ENCODE data around the gene ZNF76.

Gene ZNF76

GRCh38 chr6:35216851-35217811 lies 42.4 kb upstream of the ZNF76 start:
- no peak for TF ChIP-seq CTCF (IDR thresholded peaks at IDR 0.05)

DNA sequence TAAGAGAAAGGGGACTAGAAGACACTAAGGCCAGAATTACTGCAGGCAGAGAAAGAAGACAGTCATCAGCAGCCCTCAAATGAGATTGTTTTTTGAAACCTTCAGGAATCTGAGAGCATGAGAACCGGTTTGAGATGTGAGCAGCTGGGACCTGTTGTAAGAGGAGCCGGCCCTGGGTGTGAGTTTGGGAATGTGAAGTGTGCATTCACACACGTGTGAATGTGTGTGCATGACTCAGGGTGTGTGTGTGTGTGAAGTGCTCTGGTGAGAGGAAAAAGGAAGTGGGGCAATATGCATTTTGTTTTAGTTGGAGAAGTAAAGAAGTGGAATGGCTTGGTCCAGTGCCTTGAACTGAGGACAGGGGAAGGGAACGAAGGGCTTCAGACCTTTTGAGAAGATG lies 41.5 kb upstream of the ZNF76 start:
- no peak for TF ChIP-seq CTCF (IDR thresholded peaks at IDR 0.05)

GRCh38 chr6:35218456-35218855 lies 41.1 kb upstream of the ZNF76 start:
- no peak for TF ChIP-seq CTCF (IDR thresholded peaks at IDR 0.05)

DNA sequence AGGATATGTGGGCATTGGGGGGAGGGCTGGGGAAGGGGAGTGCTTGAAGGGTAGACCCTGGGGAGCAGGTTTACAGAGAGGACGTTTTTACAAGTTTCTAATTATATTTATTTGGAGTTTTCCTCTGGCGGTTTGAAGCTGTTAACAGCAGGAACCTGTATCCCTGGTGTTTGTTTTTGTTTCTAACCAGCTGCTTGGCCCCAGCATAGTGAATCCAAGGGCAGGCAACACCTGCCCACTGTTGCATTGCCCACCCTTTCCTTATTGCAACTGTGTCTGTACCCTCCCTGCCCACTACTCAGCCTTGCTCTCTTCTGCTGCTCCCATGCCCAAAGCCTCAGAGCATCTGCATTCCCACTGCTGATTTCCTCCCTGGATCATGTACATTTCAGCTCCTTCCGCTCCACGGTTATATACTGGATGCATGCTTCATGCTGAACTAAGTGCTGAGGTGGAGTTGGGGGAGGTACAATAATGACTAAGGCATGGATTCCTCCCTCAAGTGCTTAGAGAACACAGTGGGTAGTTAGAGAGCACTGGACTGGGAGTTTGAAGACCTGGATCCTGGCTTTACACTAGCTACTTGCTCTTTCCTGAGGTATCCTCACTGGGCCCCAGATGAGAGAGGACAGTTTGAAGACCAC lies 39.7 kb upstream of the ZNF76 start:
- no peak for TF ChIP-seq CTCF (IDR thresholded peaks at IDR 0.05)

DNA sequence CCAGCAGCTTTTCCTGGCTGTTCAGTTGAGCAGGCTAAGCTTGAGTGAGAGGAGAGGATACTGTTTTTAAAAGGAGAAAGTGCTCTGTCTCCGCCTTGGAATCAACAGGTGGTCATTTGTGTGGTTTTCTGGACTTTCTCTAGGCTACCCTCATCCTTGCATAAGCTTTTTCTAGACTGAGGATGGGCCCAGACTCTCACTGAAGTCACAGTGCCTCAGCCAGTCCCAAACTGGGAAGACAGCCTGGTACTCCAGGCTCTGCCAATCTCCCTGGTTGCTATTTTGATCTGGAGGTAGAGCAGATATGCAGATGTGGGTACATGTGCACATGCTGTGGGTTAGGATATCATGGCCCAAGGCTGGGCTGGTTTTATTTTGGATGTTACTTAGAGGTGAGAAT lies 38.8 kb upstream of the ZNF76 start:
- TF ChIP-seq CTCF (IDR thresholded peaks at IDR 0.05) = no peak

DNA sequence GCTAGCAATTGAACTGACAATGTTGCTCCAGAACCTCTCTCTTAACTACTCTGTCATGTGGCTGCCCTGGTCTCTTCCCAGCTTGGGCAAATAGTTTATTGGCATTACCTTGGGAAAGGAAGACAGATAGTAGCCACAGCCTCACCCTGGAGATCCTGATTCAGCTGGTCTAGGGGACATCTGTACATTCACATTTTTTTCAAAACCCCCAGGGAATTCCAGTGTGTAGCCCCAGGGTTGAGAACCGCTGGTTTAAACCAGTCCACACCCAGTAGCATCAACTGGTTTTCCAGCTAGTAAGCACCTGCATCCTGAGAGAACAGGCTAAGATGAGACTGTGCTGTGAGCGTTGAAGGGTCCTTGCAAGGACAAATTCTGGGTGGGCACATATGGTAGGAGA lies 36.1 kb upstream of the ZNF76 start:
- TF ChIP-seq CTCF (IDR thresholded peaks at IDR 0.05) = no peak

DNA sequence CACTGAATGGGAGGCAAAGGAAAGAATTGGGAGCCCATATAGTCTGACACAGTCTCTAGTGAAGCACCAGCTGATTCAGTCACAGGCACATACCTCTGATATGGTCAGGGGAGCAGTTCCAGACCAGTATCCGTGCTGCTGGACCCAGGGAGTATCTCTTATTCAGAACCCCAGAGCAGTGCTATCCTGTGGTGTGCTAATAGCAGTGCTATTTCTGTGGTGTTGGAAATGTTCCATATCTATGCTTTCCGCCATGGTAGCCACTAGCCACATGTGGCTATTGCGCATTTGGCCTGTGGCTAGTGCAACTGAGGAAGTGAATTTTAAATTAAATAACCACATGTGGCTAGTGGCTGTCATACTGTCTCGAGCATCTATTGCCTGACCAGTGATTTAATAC lies 34.8 kb upstream of the ZNF76 start:
- no peak for TF ChIP-seq CTCF (IDR thresholded peaks at IDR 0.05)
